SK-N-SH (cell line): ENCODE measurements around the gene SPINK8. TPM values are rescaled to one million over a fixed set of nuclear protein-coding genes. Genes with fewer than 3 reads are reported as not detected.

ENCODE experiments used
- CTCF ChIA-PET: fragments of 300-600, 350-600 bp; formaldehyde crosslinking; extraction: SDS; loops from one replicate; lab custom pipeline; 2021; lab: Yijun Ruan, JAX
- POLR2A ChIA-PET: fragments of 350-600 bp; sonication (Branson Sonifier 250); formaldehyde crosslinking; extraction: SDS; loops from one replicate; lab custom pipeline; 2020; ENCODE audit warnings: antibody characterized with exemption, inconsistent platforms; lab: Yijun Ruan, JAX
- DNase-seq: peaks from one replicate; pipeline ENCODE4 v3.0.0; 2012
- H2AFZ ChIP-seq: fragments of 200-600 bp; sonication (generic); 2 replicates; pipeline ENCODE4 v1.8.1; 2016; ENCODE audit warnings: antibody characterized with exemption, mild to moderate bottlenecking, low read depth
- H3F3A ChIP-seq: fragments of 200-600 bp; sonication (generic); replicated peaks from 2 replicates; pipeline ENCODE3; 2016; ENCODE audit warnings: antibody characterized with exemption, mild to moderate bottlenecking; ENCODE audit not compliant: insufficient read depth
- H3K27ac ChIP-seq, 2 experiments: fragments of 200-500 bp in 1 of 2; fragments of 200-600 bp in 1 of 2; sonication (Bioruptor generic) in 1 of 2; sonication (generic), shearing (Covaris generic) in 1 of 2; 2 replicates each; pipeline versions ENCODE4 v1.5.1 to v1.6.1; 2014 to 2016; ENCODE audit warnings: low read depth in 2 of 2, inconsistent platforms in 1 of 2, low read length in 1 of 2, mild to moderate bottlenecking in 1 of 2, mixed read lengths in 1 of 2
- H3K27me3 ChIP-seq: fragments of 200-600 bp; sonication (generic), shearing (Covaris generic); 2 replicates; pipeline ENCODE4 v1.6.1; 2016; ENCODE audit warnings: mixed run types; ENCODE audit not compliant: insufficient read depth
- H3K36me3 ChIP-seq, 2 experiments: fragments of 200-500 bp in 1 of 2; fragments of 200-600 bp in 1 of 2; sonication (Bioruptor generic) in 1 of 2; sonication (generic) in 1 of 2; replicated peaks in 1 of 2; 2 replicates each; pipeline versions ENCODE3 to v1.5.1; 2014 to 2016; ENCODE audit warnings: low read length in 1 of 2, mild to moderate bottlenecking in 1 of 2; ENCODE audit not compliant: insufficient read depth in 2 of 2, control insufficient read depth in 1 of 2
- H3K4me1 ChIP-seq, 2 experiments: fragments of 200-500 bp in 1 of 2; fragments of 200-600 bp in 1 of 2; sonication (Bioruptor generic) in 1 of 2; sonication (generic), shearing (Covaris generic) in 1 of 2; 2 replicates each; pipeline versions ENCODE4 v1.5.1 to v1.6.1; 2014 to 2016; ENCODE audit warnings: low read depth in 1 of 2, low read length in 1 of 2, mixed run types in 1 of 2; ENCODE audit not compliant: insufficient read depth in 2 of 2, control insufficient read depth in 1 of 2
- H3K4me2 ChIP-seq: fragments of 200-600 bp; sonication (generic), shearing (Covaris generic); 2 replicates; pipeline ENCODE4 v1.6.1; 2017; ENCODE audit warnings: mixed run types
- H3K4me3 ChIP-seq, 2 experiments: fragments of 200-500 bp in 1 of 2; fragments of 200-600 bp in 1 of 2; sonication (Bioruptor generic) in 1 of 2; sonication (generic), shearing (Covaris generic) in 1 of 2; 2 replicates each; pipeline versions ENCODE4 v1.5.1 to v1.8.1; 2014 to 2016; ENCODE audit warnings: low read depth in 2 of 2, inconsistent platforms in 1 of 2, low read length in 1 of 2, mild to moderate bottlenecking in 1 of 2, mixed read lengths in 1 of 2, moderate library complexity in 1 of 2
- H3K79me2 ChIP-seq: fragments of 200-600 bp; sonication (generic); 2 replicates; pipeline ENCODE4 v1.8.1; 2017; ENCODE audit warnings: mild to moderate bottlenecking; ENCODE audit not compliant: insufficient read depth
- H3K9ac ChIP-seq: fragments of 200-600 bp; sonication (generic); 2 replicates; pipeline ENCODE4 v1.6.1; 2017; ENCODE audit warnings: mixed run types
- H3K9me2 ChIP-seq: fragments of 200-600 bp; sonication (generic); 2 replicates; pipeline ENCODE4 v1.6.1; 2017; ENCODE audit warnings: mixed run types
- H3K9me3 ChIP-seq: fragments of 200-600 bp; sonication (generic); 2 replicates; pipeline ENCODE4 v1.6.1; 2017; ENCODE audit warnings: mixed run types, mild to moderate bottlenecking, moderate library complexity
- H4K20me1 ChIP-seq: fragments of 200-600 bp; sonication (generic); 2 replicates; pipeline ENCODE4 v1.6.1; 2017; ENCODE audit warnings: mild to moderate bottlenecking, mixed run types; ENCODE audit not compliant: insufficient read depth
- CHD2 ChIP-seq: fragments of 150-350 bp; IDR thresholded peaks from 2 replicates; pipeline ENCODE4 v1.6.1; 2018; ENCODE audit warnings: low read length; ENCODE audit not compliant: partially characterized antibody
- FOXJ3 ChIP-seq: sonication (generic); formaldehyde crosslinking; IDR thresholded peaks from 2 replicates; pipeline ENCODE4 v1.5.1; 2020; ENCODE audit warnings: mild to moderate bottlenecking, missing genetic modification reagents
- FOXM1 ChIP-seq: IDR thresholded peaks from 2 replicates; pipeline ENCODE4 v1.4.0; 2012; ENCODE audit warnings: low read depth, mild to moderate bottlenecking
- GABPA ChIP-seq: IDR thresholded peaks from 2 replicates; pipeline ENCODE4 v1.4.0; 2012; ENCODE audit warnings: low read depth, mild to moderate bottlenecking
- JUND ChIP-seq: IDR thresholded peaks from 2 replicates; pipeline ENCODE4 v1.4.0; 2012
- NFIC ChIP-seq: IDR thresholded peaks from 2 replicates; pipeline ENCODE4 v1.4.0; 2012; ENCODE audit warnings: borderline replicate concordance
- NRF1 ChIP-seq: IDR thresholded peaks from 2 replicates; pipeline ENCODE4 v1.6.1; 2012; ENCODE audit warnings: low read depth, mild to moderate bottlenecking, low read length
- POLR2AphosphoS5 ChIP-seq: IDR thresholded peaks from 2 replicates; pipeline ENCODE4 v1.6.1; 2012; ENCODE audit warnings: low read depth, low read length
- RAD21 ChIP-seq: IDR thresholded peaks from 2 replicates; pipeline ENCODE4 v1.6.1; 2012; ENCODE audit warnings: mild to moderate bottlenecking, low read length
- RCOR1 ChIP-seq: fragments of 150-350 bp; IDR thresholded peaks from 2 replicates; pipeline ENCODE4 v1.6.1; 2017; ENCODE audit warnings: antibody characterized with exemption, low read length
- TAF1 ChIP-seq: IDR thresholded peaks from 2 replicates; pipeline ENCODE4 v1.6.1; 2012; ENCODE audit warnings: low read depth, mild to moderate bottlenecking, low read length, moderate library complexity, borderline replicate concordance
- TCF12 ChIP-seq: IDR thresholded peaks from 2 replicates; pipeline ENCODE4 v1.4.0; 2012
- TEAD4 ChIP-seq: IDR thresholded peaks from 2 replicates; pipeline ENCODE4 v1.4.0; 2012; ENCODE audit warnings: mild to moderate bottlenecking, borderline replicate concordance; ENCODE audit not compliant: insufficient read depth
- YY1 ChIP-seq: IDR thresholded peaks from 2 replicates; pipeline ENCODE4 v1.4.0; 2012; ENCODE audit warnings: low read depth, mild to moderate bottlenecking
- WGBS: methylation state at CpG from one replicate; pipeline ENCODE4 v1.1.6; 2017; ENCODE audit warnings: low lambda C conversion rate; 5-methylcytosine and 5-hydroxymethylcytosine counted together
- polyA plus RNA-seq, 3 experiments: library from polyadenylated mRNA; depleted of rRNA; stranded (reverse); fragments of >200 nt; gene quantifications; 2 replicates each; pipeline ENCODE4 v1.2.3, GENCODE V29; 2012
- TF ChIP-seq, protein P1 (sequence below): IDR thresholded peaks from 2 replicates; pipeline ENCODE4 v1.6.1; 2012; ENCODE audit warnings: mild to moderate bottlenecking, low read depth, low read length, moderate library complexity
- TF ChIP-seq, protein P2 (sequence below): IDR thresholded peaks from 2 replicates; pipeline ENCODE4 v1.4.0; 2012; ENCODE audit warnings: low read depth
- TF ChIP-seq, protein P3 (sequence below): IDR thresholded peaks from 2 replicates; pipeline ENCODE4 v1.4.0; 2012; ENCODE audit warnings: low read depth, borderline replicate concordance
- TF ChIP-seq, protein P4 (sequence below): IDR thresholded peaks from 2 replicates; pipeline ENCODE4; 2012

The SPINK8 gene
- polyA plus RNA-seq, 1 of the 3 experiments (the other 2 are of a cell fraction) = not detected

DNA sequence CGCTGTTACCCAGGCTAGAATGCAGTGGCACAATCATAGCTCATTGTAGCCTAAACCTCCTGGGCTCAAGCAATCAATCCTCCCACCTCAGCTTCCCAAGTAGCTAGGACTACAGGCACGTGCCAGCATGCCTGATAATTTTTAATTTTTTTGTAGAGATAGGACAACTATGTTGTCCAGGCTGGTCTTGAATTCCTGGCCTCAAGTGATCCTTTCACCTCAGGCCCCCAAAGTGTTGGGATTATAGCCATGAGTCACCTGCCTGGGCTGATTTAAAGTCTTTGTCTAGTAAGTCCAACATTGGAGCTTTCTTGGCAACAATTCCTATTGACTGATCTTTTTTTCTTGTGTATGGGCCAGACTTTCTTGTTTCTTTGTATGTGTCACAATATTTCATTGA, 28.1 kb downstream of the SPINK8 start:
- no peaks in the 10 kb centered on the region for H4K20me1 ChIP-seq
- H3K9me3 ChIP-seq = no peaks in the 10 kb centered on the region
- TF ChIP-seq RCOR1 (no peak), JUND (no peak), FOXM1 (no peak), TAF1 (no peak), CHD2 (no peak), FOXJ3 (CRISPR knock-in tag) (no peak), TEAD4 (no peak), GABPA (no peak)
- TF ChIP-seq, protein P1, sequence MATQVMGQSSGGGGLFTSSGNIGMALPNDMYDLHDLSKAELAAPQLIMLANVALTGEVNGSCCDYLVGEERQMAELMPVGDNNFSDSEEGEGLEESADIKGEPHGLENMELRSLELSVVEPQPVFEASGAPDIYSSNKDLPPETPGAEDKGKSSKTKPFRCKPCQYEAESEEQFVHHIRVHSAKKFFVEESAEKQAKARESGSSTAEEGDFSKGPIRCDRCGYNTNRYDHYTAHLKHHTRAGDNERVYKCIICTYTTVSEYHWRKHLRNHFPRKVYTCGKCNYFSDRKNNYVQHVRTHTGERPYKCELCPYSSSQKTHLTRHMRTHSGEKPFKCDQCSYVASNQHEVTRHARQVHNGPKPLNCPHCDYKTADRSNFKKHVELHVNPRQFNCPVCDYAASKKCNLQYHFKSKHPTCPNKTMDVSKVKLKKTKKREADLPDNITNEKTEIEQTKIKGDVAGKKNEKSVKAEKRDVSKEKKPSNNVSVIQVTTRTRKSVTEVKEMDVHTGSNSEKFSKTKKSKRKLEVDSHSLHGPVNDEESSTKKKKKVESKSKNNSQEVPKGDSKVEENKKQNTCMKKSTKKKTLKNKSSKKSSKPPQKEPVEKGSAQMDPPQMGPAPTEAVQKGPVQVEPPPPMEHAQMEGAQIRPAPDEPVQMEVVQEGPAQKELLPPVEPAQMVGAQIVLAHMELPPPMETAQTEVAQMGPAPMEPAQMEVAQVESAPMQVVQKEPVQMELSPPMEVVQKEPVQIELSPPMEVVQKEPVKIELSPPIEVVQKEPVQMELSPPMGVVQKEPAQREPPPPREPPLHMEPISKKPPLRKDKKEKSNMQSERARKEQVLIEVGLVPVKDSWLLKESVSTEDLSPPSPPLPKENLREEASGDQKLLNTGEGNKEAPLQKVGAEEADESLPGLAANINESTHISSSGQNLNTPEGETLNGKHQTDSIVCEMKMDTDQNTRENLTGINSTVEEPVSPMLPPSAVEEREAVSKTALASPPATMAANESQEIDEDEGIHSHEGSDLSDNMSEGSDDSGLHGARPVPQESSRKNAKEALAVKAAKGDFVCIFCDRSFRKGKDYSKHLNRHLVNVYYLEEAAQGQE = no peak
- TF ChIP-seq, protein P2, sequence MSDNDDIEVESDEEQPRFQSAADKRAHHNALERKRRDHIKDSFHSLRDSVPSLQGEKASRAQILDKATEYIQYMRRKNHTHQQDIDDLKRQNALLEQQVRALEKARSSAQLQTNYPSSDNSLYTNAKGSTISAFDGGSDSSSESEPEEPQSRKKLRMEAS = no peak
- TF ChIP-seq, protein P3, sequence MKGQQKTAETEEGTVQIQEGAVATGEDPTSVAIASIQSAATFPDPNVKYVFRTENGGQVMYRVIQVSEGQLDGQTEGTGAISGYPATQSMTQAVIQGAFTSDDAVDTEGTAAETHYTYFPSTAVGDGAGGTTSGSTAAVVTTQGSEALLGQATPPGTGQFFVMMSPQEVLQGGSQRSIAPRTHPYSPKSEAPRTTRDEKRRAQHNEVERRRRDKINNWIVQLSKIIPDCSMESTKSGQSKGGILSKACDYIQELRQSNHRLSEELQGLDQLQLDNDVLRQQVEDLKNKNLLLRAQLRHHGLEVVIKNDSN = no peak
- ChIA-PET CTCF (interaction anchor here (1.9 kb wide), 1 partner anchor 131 kb away, joined by 8 read pairs; no protein-coding TSS in a partner anchor), POLR2A (no interaction called here)
- H3K79me2 ChIP-seq = peaks cover 3% of the 10 kb centered on the region; the same call in 1 of the 2 replicates
- no peak overlapping the region for H2AFZ ChIP-seq
- no peaks in the 10 kb centered on the region; the same call in 1 of the 2 replicates for H3K27me3 ChIP-seq
- no peak for DNase-seq
- WGBS = 43% methylated on average over 2 of the region's 2 CpGs
- no peak overlapping the region for H3K4me2 ChIP-seq
- no peak overlapping the region for H3K9ac ChIP-seq
- H3F3A ChIP-seq = no peaks in the 10 kb centered on the region
- H3K27ac ChIP-seq = no peak overlapping the region
- no peaks in the 10 kb centered on the region for H3K9me2 ChIP-seq
- no peaks in the 10 kb centered on the region for H3K36me3 ChIP-seq
- H3K4me1 ChIP-seq = peaks cover 1 to 8% of the 10 kb centered on the region in 2 experiments; a peak in 2 of 4 replicates
- H3K4me3 ChIP-seq = no peak overlapping the region

DNA sequence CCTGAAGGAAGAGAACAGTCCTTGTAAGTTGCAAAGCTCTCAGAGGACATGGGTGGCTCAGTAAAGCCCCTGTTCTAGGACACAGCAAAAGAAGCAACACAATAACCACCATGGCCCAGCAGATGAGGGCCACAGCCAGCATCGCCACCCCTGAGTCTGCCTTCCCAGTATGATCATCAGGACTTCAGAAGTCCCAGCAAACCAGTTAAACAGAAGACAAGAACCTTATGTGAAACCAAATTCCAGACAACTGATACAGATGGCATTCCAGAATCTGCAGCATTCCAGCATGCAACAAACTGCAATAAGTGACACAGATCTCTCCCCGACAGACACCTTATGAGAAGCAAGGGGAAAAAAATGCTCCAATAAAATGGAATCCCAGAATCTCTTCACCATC, 30.4 kb downstream of the SPINK8 start:
- H2AFZ ChIP-seq = no peak overlapping the region
- ChIA-PET POLR2A (no interaction called here), CTCF (no interaction called here)
- H3K4me2 ChIP-seq = no peak overlapping the region
- H4K20me1 ChIP-seq = no peaks in the 10 kb centered on the region
- no peak overlapping the region for H3K27ac ChIP-seq
- H3K9ac ChIP-seq = no peak overlapping the region
- peaks cover 0 to 3% of the 10 kb centered on the region in 2 experiments for H3K36me3 ChIP-seq
- H3K4me1 ChIP-seq = peaks cover 3 to 12% of the 10 kb centered on the region in 2 experiments; a peak in 2 of 4 replicates
- no peaks in the 10 kb centered on the region for H3F3A ChIP-seq
- peaks cover 20% of the 10 kb centered on the region; the same call in 1 of the 2 replicates for H3K79me2 ChIP-seq
- TF ChIP-seq TCF12 (no peak), YY1 (no peak), RAD21 (no peak), NFIC (no peak), FOXM1 (no peak), RCOR1 (no peak), POLR2AphosphoS5 (no peak), NRF1 (no peak)
- TF ChIP-seq, protein P4, sequence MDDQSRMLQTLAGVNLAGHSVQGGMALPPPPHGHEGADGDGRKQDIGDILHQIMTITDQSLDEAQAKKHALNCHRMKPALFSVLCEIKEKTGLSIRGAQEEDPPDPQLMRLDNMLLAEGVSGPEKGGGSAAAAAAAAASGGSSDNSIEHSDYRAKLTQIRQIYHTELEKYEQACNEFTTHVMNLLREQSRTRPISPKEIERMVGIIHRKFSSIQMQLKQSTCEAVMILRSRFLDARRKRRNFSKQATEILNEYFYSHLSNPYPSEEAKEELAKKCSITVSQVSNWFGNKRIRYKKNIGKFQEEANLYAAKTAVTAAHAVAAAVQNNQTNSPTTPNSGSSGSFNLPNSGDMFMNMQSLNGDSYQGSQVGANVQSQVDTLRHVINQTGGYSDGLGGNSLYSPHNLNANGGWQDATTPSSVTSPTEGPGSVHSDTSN = no peak
- TF ChIP-seq, protein P3 = no peak
- WGBS = 92% methylated on average over 2 of the region's 2 CpGs
- no peak overlapping the region for H3K4me3 ChIP-seq
- H3K9me2 ChIP-seq = no peaks in the 10 kb centered on the region
- no peaks in the 10 kb centered on the region for H3K9me3 ChIP-seq
- H3K27me3 ChIP-seq = no peaks in the 10 kb centered on the region; the same call in 1 of the 2 replicates
- DNase-seq = no peak
